B cell (primary cell): ENCODE results near the gene AUTS2. TPM values are rescaled to one million over a fixed set of nuclear protein-coding genes. Genes with fewer than 3 reads are reported as not detected.

Source experiments
- ATAC-seq: fragments of 200-7000 bp; cut with Tn5 transposase; one replicate; pipeline ENCODE4 v1.10.0; 2021; ENCODE audit warnings: low read depth, mild to moderate bottlenecking, moderate number of reproducible peaks, moderate library complexity
- CTCF ChIA-PET: fragments of 350-600 bp; sonication (Branson Sonifier 250); formaldehyde crosslinking; loops from one replicate; lab custom pipeline; 2021; ENCODE audit warnings: antibody characterized with exemption, inconsistent platforms; lab: Charles Lee
- POLR2A ChIA-PET: fragments of 350-600 bp; sonication (Branson Sonifier 250); formaldehyde crosslinking; loops from one replicate; lab custom pipeline; 2021; ENCODE audit warnings: antibody characterized with exemption; lab: Charles Lee
- DNase-seq: peaks from one replicate; pipeline ENCODE4 v3.0.0; 2013
- H2AFZ ChIP-seq: 2 replicates; pipeline ENCODE4 v1.6.1; 2012; ENCODE audit warnings: mild to moderate bottlenecking, low read depth, low read length; ENCODE audit not compliant: insufficient read depth, poor library complexity, severe bottlenecking
- H3K27ac ChIP-seq, 2 donors: 1 replicate in 1 of 2; 2 replicates in 1 of 2; pipeline ENCODE4 v1.5.1; 2012 to 2013; ENCODE audit warnings: low read length in 2 of 2, mild to moderate bottlenecking in 2 of 2, moderate library complexity in 1 of 2
- H3K27me3 ChIP-seq, 4 experiments: fragments of 200-600 bp in 1 of 4; sonication (generic) in 1 of 4; replicated peaks in 1 of 4; 1 replicate in 2 of 4; 2 replicates in 2 of 4; pipeline versions ENCODE4 v1.6.1 to v1.7.0; 2013 to 2016; ENCODE audit warnings: low read length in 3 of 4, mild to moderate bottlenecking in 2 of 4, mixed read lengths in 1 of 4, moderate library complexity in 1 of 4; ENCODE audit not compliant: insufficient read depth in 4 of 4, control insufficient read depth in 3 of 4; ENCODE audit errors: control extremely low read depth in 1 of 4
- H3K36me3 ChIP-seq, 2 experiments: replicated peaks in 1 of 2; 1 replicate in 1 of 2; 2 replicates in 1 of 2; pipeline versions ENCODE4 v1.6.1 to v1.7.1; 2013; ENCODE audit warnings: low read length in 1 of 2; ENCODE audit not compliant: insufficient read depth in 2 of 2, control insufficient read depth in 1 of 2; ENCODE audit errors: control extremely low read depth in 1 of 2, extremely low read depth in 1 of 2
- H3K4me1 ChIP-seq, 2 donors: fragments of 200-600 bp in 1 of 2; sonication (generic) in 1 of 2; 1 replicate in 1 of 2; 2 replicates in 1 of 2; pipeline versions ENCODE4 v1.5.1 to v1.6.1; 2013 to 2017; ENCODE audit warnings: low read length in 2 of 2; ENCODE audit not compliant: control insufficient read depth in 2 of 2, insufficient read depth in 2 of 2
- H3K4me2 ChIP-seq: replicated peaks from 2 replicates; pipeline ENCODE3; 2012; ENCODE audit warnings: mild to moderate bottlenecking, low read depth, low read length; ENCODE audit not compliant: poor library complexity, severe bottlenecking
- H3K4me3 ChIP-seq, 5 experiments: fragments of 200-600 bp in 1 of 5; sonication (generic) in 1 of 5; 1 replicate in 3 of 5; 2 replicates in 2 of 5; pipeline versions ENCODE4 v1.5.1 to v1.7.0; 2011 to 2016; ENCODE audit warnings: low read length in 4 of 5, mild to moderate bottlenecking in 4 of 5, low read depth in 2 of 5, control low read depth in 1 of 5, moderate library complexity in 1 of 5; ENCODE audit not compliant: insufficient read depth in 1 of 5; ENCODE audit errors: control extremely low read depth in 1 of 5, extremely low read depth in 1 of 5
- H3K79me2 ChIP-seq: fragments of 200-600 bp; sonication (generic); one replicate; pipeline ENCODE4 v1.6.0; 2016; ENCODE audit warnings: low read length; ENCODE audit not compliant: control insufficient read depth, insufficient read depth
- H3K9ac ChIP-seq: fragments of 200-600 bp; sonication (generic); 2 replicates; pipeline ENCODE4 v1.6.1; 2017; ENCODE audit warnings: mild to moderate bottlenecking, low read length, moderate library complexity
- H3K9me3 ChIP-seq, 3 donors: one replicate each; pipeline versions ENCODE4 v1.6.1 to v1.7.1; 2013; ENCODE audit warnings: low read length in 2 of 3; ENCODE audit not compliant: control insufficient read depth in 2 of 3, insufficient read depth in 1 of 3; ENCODE audit errors: control extremely low read depth in 1 of 3
- H4K20me1 ChIP-seq: 2 replicates; pipeline ENCODE4 v1.6.0; 2012; ENCODE audit warnings: mild to moderate bottlenecking, low read length; ENCODE audit not compliant: insufficient read depth, control insufficient read depth, poor library complexity, severe bottlenecking
- H3K27ac Mint-ChIP-seq: one replicate; pipeline ENCODE4 v1.8.0; 2021; ENCODE audit warnings: mixed read lengths
- H3K27me3 Mint-ChIP-seq: one replicate; pipeline ENCODE4 v1.8.0; 2021; ENCODE audit warnings: mixed read lengths
- H3K4me1 Mint-ChIP-seq: one replicate; pipeline ENCODE4 v1.8.0; 2021; ENCODE audit warnings: mixed read lengths
- H3K4me3 Mint-ChIP-seq: one replicate; pipeline ENCODE4 v1.8.0; 2021; ENCODE audit warnings: mixed read lengths
- H3K9me3 Mint-ChIP-seq: one replicate; pipeline ENCODE4 v1.8.0; 2022; ENCODE audit warnings: mixed read lengths; ENCODE audit not compliant: insufficient read depth
- CTCF ChIP-seq: fragments of 200-600 bp; IDR thresholded peaks from one replicate; pipeline ENCODE4 v1.8.0; 2022; ENCODE audit warnings: antibody characterized with exemption, mild to moderate bottlenecking
- EZH2 ChIP-seq: IDR thresholded peaks from 2 replicates; pipeline ENCODE4 v1.6.1; 2012; ENCODE audit warnings: borderline replicate concordance, low read depth, mild to moderate bottlenecking, moderate library complexity, low read length; ENCODE audit not compliant: insufficient read depth, poor library complexity, severe bottlenecking
- WGBS: methylation state at CpG from one replicate; pipeline ENCODE4 v1.1.5; 2013; ENCODE audit warnings: missing lambda C conversion rate; ENCODE audit not compliant: insufficient coverage; 5-methylcytosine and 5-hydroxymethylcytosine counted together
- intact Hi-C: fragments of 100-400 bp; cut with micrococcal nuclease; formaldehyde crosslinking; loops from one replicate; pipeline ENCODE4 v1.10.0; 2022
- polyA plus RNA-seq: library from polyadenylated mRNA; depleted of rRNA; stranded (reverse); fragments of >200 nt; gene quantifications from 2 replicates; pipeline ENCODE4 v1.2.3, GENCODE V29; 2012
- total RNA-seq, 2 donors: library from RNA; stranded (reverse); fragments of 120-200 nt in 1 of 2; gene quantifications; 1 replicate in 1 of 2; 2 replicates in 1 of 2; pipeline versions ENCODE4 v1.2.3 to v1.2.4, GENCODE V29; 2013 to 2022

Gene AUTS2
- total and polyA plus RNA-seq, 2 donors (not counting 1 experiment from before 2014, with no cell fraction given): 22.3 to 35.0 TPM

- DNase-seq: no peak
- 66% methylated on average over 4 of the region's 4 CpGs for WGBS
Observed at GRCh38 chr7:69674701-69675182, 76.5 kb downstream of the AUTS2 start.

GRCh38 chr7:69676247-69676646, 78.0 kb downstream of the AUTS2 start:
- TF ChIP-seq EZH2 (no peak), CTCF (no peak)
- Histone ChIP-seq H3K4me3 (no peak overlapping the region), H3K4me2 (no peak overlapping the region), H3K36me3 (no peaks in the 10 kb centered on the region), H3K27ac (no peak overlapping the region), H2AFZ (no peak overlapping the region), H3K4me1 (no peaks in the 10 kb centered on the region), H3K9me3 (no peaks in the 10 kb centered on the region), H3K79me2 (no peaks in the 10 kb centered on the region), H3K27me3 (no peaks in the 10 kb centered on the region), H4K20me1 (no peaks in the 10 kb centered on the region), H3K9ac (no peak overlapping the region)
- Mint-ChIP-seq H3K27ac (no peak overlapping the region), H3K27me3 (no peaks in the 10 kb centered on the region), H3K9me3 (no peaks in the 10 kb centered on the region), H3K4me1 (peaks cover 3% of the 10 kb centered on the region), H3K4me3 (no peak overlapping the region)
- ChIA-PET POLR2A (no interaction called here), CTCF (interaction anchor here (1.0 to 1.2 kb wide), 2 partner anchors 12 to 197 kb away, joined by 4 to 5 read pairs; no protein-coding TSS in a partner anchor)
- intact Hi-C loops: no loop called here
- DNase-seq (no peak), ATAC-seq (no peak)

More at GRCh38 chr7:69674701-69675182, 76.5 kb downstream of the AUTS2 start:
- Histone ChIP-seq H3K27ac (no peak overlapping the region), H3K79me2 (no peaks in the 10 kb centered on the region), H2AFZ (no peak overlapping the region), H3K4me2 (no peak overlapping the region), H4K20me1 (no peaks in the 10 kb centered on the region), H3K9me3 (no peaks in the 10 kb centered on the region), H3K4me1 (no peaks in the 10 kb centered on the region), H3K4me3 (no peak overlapping the region), H3K27me3 (no peaks in the 10 kb centered on the region), H3K9ac (no peak overlapping the region), H3K36me3 (no peaks in the 10 kb centered on the region)
- no peak overlapping the region for H3K27ac Mint-ChIP-seq
- ATAC-seq: no peak
- no peak overlapping the region for H3K4me3 Mint-ChIP-seq
- intact Hi-C loops: no loop called here
- no peaks in the 10 kb centered on the region for H3K9me3 Mint-ChIP-seq
- ChIA-PET CTCF (no interaction called here), POLR2A (no interaction called here)
- H3K27me3 Mint-ChIP-seq: no peaks in the 10 kb centered on the region
- TF ChIP-seq CTCF (no peak), EZH2 (no peak)
- peaks cover 3% of the 10 kb centered on the region for H3K4me1 Mint-ChIP-seq
